SK-N-SH treated with all-trans-retinoic acid at 6 μM for 48 hours (cell line): Measurements from ENCODE around the gene SPECC1.

ENCODE experiments used
- ATAC-seq: fragments of 200-7000 bp; cut with Tn5 transposase; 3 replicates; pipeline ENCODE4 v1.9.1; 2020; ENCODE audit warnings: mild to moderate bottlenecking, moderate library complexity
- ARNTL ChIP-seq: fragments of 450-650 bp; formaldehyde crosslinking; IDR thresholded peaks from 2 replicates; pipeline ENCODE4 v1.5.0; 2020; ENCODE audit warnings: low read depth, mild to moderate bottlenecking, moderate library complexity, borderline replicate concordance
- CREB5 ChIP-seq: fragments of 250-450 bp; sonication (Bioruptor Pico); IDR thresholded peaks from 2 replicates; pipeline ENCODE4 v1.5.1; 2020; ENCODE audit warnings: low read depth, mild to moderate bottlenecking, moderate library complexity
- CSDC2 ChIP-seq: fragments of 250-450 bp; sonication (Bioruptor Pico); IDR thresholded peaks from 2 replicates; pipeline ENCODE4 v1.5.0; 2020; ENCODE audit warnings: mild to moderate bottlenecking, moderate library complexity
- CSRNP3 ChIP-seq: fragments of 250-450 bp; sonication (Bioruptor Pico); IDR thresholded peaks from 2 replicates; pipeline ENCODE4 v1.5.1; 2021; ENCODE audit warnings: mild to moderate bottlenecking, moderate library complexity
- ESRRG ChIP-seq: fragments of 250-450 bp; sonication (Bioruptor Pico); IDR thresholded peaks from 2 replicates; pipeline ENCODE4 v1.6.1; 2021; ENCODE audit warnings: mild to moderate bottlenecking
- ISL1 ChIP-seq: fragments of 250-450 bp; sonication (Bioruptor Pico); IDR thresholded peaks from 2 replicates; pipeline ENCODE4 v2.1.2; 2022; ENCODE audit warnings: mild to moderate bottlenecking, moderate library complexity
- OSR1 ChIP-seq: fragments of 250-450 bp; sonication (Bioruptor Pico); IDR thresholded peaks from 2 replicates; pipeline ENCODE4 v1.8.0; 2022; ENCODE audit warnings: moderate library complexity, mild to moderate bottlenecking, inconsistent platforms
- PPARA ChIP-seq: fragments of 250-450 bp; sonication (Bioruptor Pico); IDR thresholded peaks from 2 replicates; pipeline ENCODE4 v1.5.0; 2020; ENCODE audit warnings: mild to moderate bottlenecking, borderline replicate concordance
- RARB ChIP-seq: fragments of 250-450 bp; sonication (Bioruptor Pico); IDR thresholded peaks from 2 replicates; pipeline ENCODE4 v1.8.0; 2021; ENCODE audit warnings: mild to moderate bottlenecking, moderate library complexity
- SNAI2 ChIP-seq: fragments of 250-450 bp; sonication (Bioruptor Pico); IDR thresholded peaks from 2 replicates; pipeline ENCODE4 v1.5.0; 2020; ENCODE audit warnings: mild to moderate bottlenecking, moderate library complexity
- TCF4 ChIP-seq: fragments of 250-450 bp; sonication (Bioruptor Pico); IDR thresholded peaks from 2 replicates; pipeline ENCODE4 v1.8.0; 2021; ENCODE audit warnings: mild to moderate bottlenecking, moderate library complexity, borderline replicate concordance
- TOX ChIP-seq: fragments of 250-450 bp; sonication (Bioruptor Pico); IDR thresholded peaks from 2 replicates; pipeline ENCODE4 v1.8.0; 2021; ENCODE audit warnings: mild to moderate bottlenecking, moderate library complexity, borderline replicate concordance
- ZFP3 ChIP-seq: fragments of 250-450 bp; sonication (Bioruptor Pico); IDR thresholded peaks from 2 replicates; pipeline ENCODE4 v1.5.0; 2020; ENCODE audit warnings: mild to moderate bottlenecking, moderate library complexity
- ZNF70 ChIP-seq: fragments of 450-650 bp; formaldehyde crosslinking; IDR thresholded peaks from 2 replicates; pipeline ENCODE4 v1.5.0; 2020; ENCODE audit warnings: mild to moderate bottlenecking, moderate library complexity
- ZNF8 ChIP-seq: fragments of 450-650 bp; formaldehyde crosslinking; IDR thresholded peaks from 2 replicates; pipeline ENCODE4 v1.5.0; 2020; ENCODE audit warnings: mild to moderate bottlenecking, moderate library complexity
- TF ChIP-seq, protein P1 (sequence below): fragments of 250-450 bp; sonication (Bioruptor Pico); IDR thresholded peaks from 2 replicates; pipeline ENCODE4 v1.8.0; 2021; ENCODE audit warnings: low read depth, mild to moderate bottlenecking, moderate library complexity, borderline replicate concordance
- TF ChIP-seq, protein P2 (sequence below): fragments of 250-450 bp; sonication (Bioruptor Pico); IDR thresholded peaks from 2 replicates; pipeline ENCODE4 v1.5.0; 2020; ENCODE audit warnings: mild to moderate bottlenecking, moderate library complexity

SPECC1 gene

GRCh38 chr17:20083156-20083859, 74.1 kb downstream of the SPECC1 start:
- ATAC-seq: no peak
- TF ChIP-seq CREB5 (CRISPR knock-in tag) (no peak), TOX (CRISPR knock-in tag) (no peak), ARNTL (CRISPR knock-in tag) (no peak), RARB (no peak), TCF4 (CRISPR knock-in tag) (no peak), ZNF8 (CRISPR knock-in tag) (no peak), ISL1 (CRISPR knock-in tag) (no peak), OSR1 (CRISPR knock-in tag) (no peak), CSDC2 (no peak), PPARA (no peak)
- TF ChIP-seq, protein P1, sequence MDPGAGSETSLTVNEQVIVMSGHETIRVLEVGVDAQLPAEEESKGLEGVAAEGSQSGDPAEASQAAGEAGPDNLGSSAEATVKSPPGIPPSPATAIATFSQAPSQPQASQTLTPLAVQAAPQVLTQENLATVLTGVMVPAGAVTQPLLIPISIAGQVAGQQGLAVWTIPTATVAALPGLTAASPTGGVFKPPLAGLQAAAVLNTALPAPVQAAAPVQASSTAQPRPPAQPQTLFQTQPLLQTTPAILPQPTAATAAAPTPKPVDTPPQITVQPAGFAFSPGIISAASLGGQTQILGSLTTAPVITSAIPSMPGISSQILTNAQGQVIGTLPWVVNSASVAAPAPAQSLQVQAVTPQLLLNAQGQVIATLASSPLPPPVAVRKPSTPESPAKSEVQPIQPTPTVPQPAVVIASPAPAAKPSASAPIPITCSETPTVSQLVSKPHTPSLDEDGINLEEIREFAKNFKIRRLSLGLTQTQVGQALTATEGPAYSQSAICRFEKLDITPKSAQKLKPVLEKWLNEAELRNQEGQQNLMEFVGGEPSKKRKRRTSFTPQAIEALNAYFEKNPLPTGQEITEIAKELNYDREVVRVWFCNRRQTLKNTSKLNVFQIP (CRISPR knock-in tag): no peak
- TF ChIP-seq, protein P2, sequence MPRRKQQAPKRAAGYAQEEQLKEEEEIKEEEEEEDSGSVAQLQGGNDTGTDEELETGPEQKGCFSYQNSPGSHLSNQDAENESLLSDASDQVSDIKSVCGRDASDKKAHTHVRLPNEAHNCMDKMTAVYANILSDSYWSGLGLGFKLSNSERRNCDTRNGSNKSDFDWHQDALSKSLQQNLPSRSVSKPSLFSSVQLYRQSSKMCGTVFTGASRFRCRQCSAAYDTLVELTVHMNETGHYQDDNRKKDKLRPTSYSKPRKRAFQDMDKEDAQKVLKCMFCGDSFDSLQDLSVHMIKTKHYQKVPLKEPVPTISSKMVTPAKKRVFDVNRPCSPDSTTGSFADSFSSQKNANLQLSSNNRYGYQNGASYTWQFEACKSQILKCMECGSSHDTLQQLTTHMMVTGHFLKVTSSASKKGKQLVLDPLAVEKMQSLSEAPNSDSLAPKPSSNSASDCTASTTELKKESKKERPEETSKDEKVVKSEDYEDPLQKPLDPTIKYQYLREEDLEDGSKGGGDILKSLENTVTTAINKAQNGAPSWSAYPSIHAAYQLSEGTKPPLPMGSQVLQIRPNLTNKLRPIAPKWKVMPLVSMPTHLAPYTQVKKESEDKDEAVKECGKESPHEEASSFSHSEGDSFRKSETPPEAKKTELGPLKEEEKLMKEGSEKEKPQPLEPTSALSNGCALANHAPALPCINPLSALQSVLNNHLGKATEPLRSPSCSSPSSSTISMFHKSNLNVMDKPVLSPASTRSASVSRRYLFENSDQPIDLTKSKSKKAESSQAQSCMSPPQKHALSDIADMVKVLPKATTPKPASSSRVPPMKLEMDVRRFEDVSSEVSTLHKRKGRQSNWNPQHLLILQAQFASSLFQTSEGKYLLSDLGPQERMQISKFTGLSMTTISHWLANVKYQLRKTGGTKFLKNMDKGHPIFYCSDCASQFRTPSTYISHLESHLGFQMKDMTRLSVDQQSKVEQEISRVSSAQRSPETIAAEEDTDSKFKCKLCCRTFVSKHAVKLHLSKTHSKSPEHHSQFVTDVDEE (CRISPR knock-in tag): no peak
- TF ChIP-seq, all 23 proteins: peak for 0

DNA sequence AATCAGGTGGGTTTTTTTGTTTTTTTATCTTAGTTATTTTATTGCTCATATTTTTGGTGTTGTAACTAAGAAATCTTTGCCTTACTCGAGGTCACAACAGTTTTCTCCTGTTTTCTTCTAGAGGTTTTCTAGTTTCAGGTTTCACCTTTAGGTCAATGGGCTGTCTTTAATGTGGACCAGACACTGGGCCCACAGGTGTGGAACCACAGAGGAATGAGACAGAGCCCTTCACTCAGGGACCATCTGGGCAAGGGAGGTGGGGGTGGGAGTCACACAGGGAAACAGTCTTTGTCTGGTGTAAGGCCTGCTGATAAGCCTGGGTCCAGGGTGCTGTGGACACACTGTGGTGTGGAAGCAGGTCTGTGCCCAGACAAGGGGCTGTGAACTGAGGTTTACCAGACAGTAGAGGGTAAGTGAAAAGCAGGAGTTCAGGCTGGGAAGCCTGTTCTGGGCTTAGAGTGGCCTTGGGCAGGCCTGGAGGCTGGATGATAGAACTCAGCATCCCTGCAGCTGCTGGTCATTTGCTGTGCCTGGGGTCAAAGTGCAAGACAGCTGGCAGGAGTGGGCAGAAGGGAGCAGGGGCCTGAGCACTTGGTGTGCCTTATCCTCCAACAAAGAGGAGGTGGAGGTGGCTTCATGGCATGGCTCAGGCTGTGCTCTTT, 75.6 kb downstream of the SPECC1 start:
- no peak for ATAC-seq
- TF ChIP-seq ESRRG (CRISPR knock-in tag): no peak
- TF ChIP-seq, all 23 proteins: peak for 0

DNA sequence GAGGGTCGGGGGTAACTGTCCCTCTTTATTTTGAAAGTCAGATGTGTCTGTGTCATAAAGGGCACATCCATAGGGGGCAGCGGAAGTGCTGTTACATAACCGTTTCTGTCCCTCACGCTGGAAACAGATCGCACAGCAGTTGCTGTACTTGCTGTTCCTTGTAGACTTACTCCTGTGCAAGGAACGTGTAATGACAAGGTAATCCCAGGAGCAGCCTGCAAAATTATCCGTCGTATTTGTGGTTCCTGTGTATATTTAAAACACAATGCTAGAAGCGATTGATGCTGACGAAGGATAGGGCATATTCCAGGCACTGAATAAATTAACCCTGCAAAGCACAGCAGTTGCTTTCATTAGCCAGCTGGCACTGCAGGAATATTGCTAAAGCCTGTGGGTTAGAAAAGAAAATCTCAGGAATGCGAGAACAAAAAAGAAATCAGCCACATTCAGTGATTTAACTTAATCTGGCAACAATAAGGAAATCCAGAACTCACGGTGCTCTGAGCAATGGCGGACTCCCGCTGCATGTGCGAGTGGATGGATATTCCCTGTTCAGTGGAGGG, 76.2 kb downstream of the SPECC1 start:
- no peak for ATAC-seq
- no peak for TF ChIP-seq SNAI2 (CRISPR knock-in tag)
- TF ChIP-seq, protein P1 (CRISPR knock-in tag): no peak
- TF ChIP-seq CSDC2: no peak
- TF ChIP-seq, protein P2 (CRISPR knock-in tag): no peak
- TF ChIP-seq OSR1 (CRISPR knock-in tag): no peak
- no peak for TF ChIP-seq ZFP3
- TF ChIP-seq RARB: no peak
- no peak for TF ChIP-seq ARNTL (CRISPR knock-in tag)
- no peak for TF ChIP-seq ZNF70 (CRISPR knock-in tag)
- no peak for TF ChIP-seq CSRNP3 (CRISPR knock-in tag)
